GM12878 (cell line): ENCODE results near the gene ANAPC15. TPM values are rescaled to one million over a fixed set of nuclear protein-coding genes. Genes with fewer than 3 reads are reported as not detected.

ENCODE experiments used
- ATAC-seq: fragments of 200-7000 bp; cut with Tn5 transposase; 3 replicates; pipeline ENCODE4 v1.9.1; 2020; ENCODE audit warnings: mild to moderate bottlenecking, moderate library complexity
- BruUV-seq: library from RNA; stranded (reverse); fragments of 400-500 nt; replicated peaks from 2 replicates; lab custom pipeline; 2021; lab: Mats Ljungman, UMichigan
- CTCF ChIA-PET: fragments of 300-600 bp; sonication (Branson Sonifier 250); formaldehyde crosslinking; extraction: SDS; loops from one replicate; lab custom pipeline; 2021; ENCODE audit warnings: inconsistent platforms; lab: Yijun Ruan, JAX
- POLR2A ChIA-PET: fragments of 350-600 bp; formaldehyde crosslinking; extraction: SDS; loops from one replicate; lab custom pipeline; 2021; ENCODE audit warnings: inconsistent platforms; lab: Charles Lee
- RAD21 ChIA-PET: fragments of 300-600 bp; sonication (Branson Sonifier 250); formaldehyde crosslinking; loops from one replicate; lab custom pipeline; 2023; ENCODE audit warnings: antibody characterized with exemption; ENCODE audit not compliant: unreplicated experiment; lab: Charles Lee
- SMC1A ChIA-PET: fragments of 300-600 bp; sonication (Branson Sonifier 250); formaldehyde crosslinking; loops from one replicate; lab custom pipeline; 2023; ENCODE audit not compliant: unreplicated experiment, uncharacterized antibody; lab: Charles Lee
- DNase-seq: peaks from one replicate; pipeline ENCODE4 v3.0.0-alpha.2; 2011; ENCODE audit warnings: low read depth, low spot score
- FAIRE-seq: peaks from 3 replicates; lab custom pipeline; 2011; peaks lifted over from hg19 to GRCh38; lab: Jason Lieb, UNC
- H2AFZ ChIP-seq: 2 replicates; pipeline ENCODE4 v1.6.0; 2011; ENCODE audit warnings: low read depth, low read length, control low read depth; ENCODE audit not compliant: control insufficient read depth
- H3K27ac ChIP-seq: 2 replicates; pipeline ENCODE4 v1.5.1; 2011; ENCODE audit warnings: control low read depth; ENCODE audit not compliant: control insufficient read depth, insufficient read depth
- H3K27me3 ChIP-seq, 2 experiments: replicated peaks in 1 of 2; 2 replicates each; pipeline versions ENCODE4 v1.6.0 to v1.6.1; 2011; ENCODE audit warnings: low read length in 1 of 2; ENCODE audit not compliant: control insufficient read depth in 2 of 2, insufficient read depth in 2 of 2
- H3K36me3 ChIP-seq, 2 experiments: 2 replicates each; pipeline ENCODE4 v1.5.1; 2011; ENCODE audit warnings: low read length in 1 of 2; ENCODE audit not compliant: control insufficient read depth in 2 of 2, insufficient read depth in 2 of 2
- H3K4me1 ChIP-seq: 2 replicates; pipeline ENCODE4 v1.6.1; 2011; ENCODE audit warnings: mild to moderate bottlenecking, low read length, moderate library complexity, mixed read lengths; ENCODE audit not compliant: control insufficient read depth, insufficient read depth
- H3K4me2 ChIP-seq: 2 replicates; pipeline ENCODE4 v1.6.0; 2011; ENCODE audit warnings: control low read depth; ENCODE audit not compliant: control insufficient read depth, insufficient read depth
- H3K4me3 ChIP-seq: fragments of 200-600 bp; sonication (generic); 2 replicates; pipeline ENCODE4 v1.5.1; 2016
- H3K79me2 ChIP-seq: 2 replicates; pipeline ENCODE4 v1.6.0; 2011; ENCODE audit warnings: low read length; ENCODE audit not compliant: control insufficient read depth, insufficient read depth
- H3K9ac ChIP-seq: 2 replicates; pipeline ENCODE4 v1.8.0; 2011; ENCODE audit warnings: low read length, control low read depth, mixed read lengths; ENCODE audit not compliant: control insufficient read depth, insufficient read depth
- H3K9me3 ChIP-seq: replicated peaks from 3 replicates; pipeline ENCODE4 v1.5.1; 2011; ENCODE audit warnings: mild to moderate bottlenecking, low read length; ENCODE audit not compliant: control insufficient read depth, insufficient read depth
- H4K20me1 ChIP-seq: 2 replicates; pipeline ENCODE4 v1.6.0; 2011; ENCODE audit not compliant: control insufficient read depth, insufficient read depth
- CHD1 ChIP-seq: IDR thresholded peaks from 2 replicates; pipeline ENCODE4 v1.6.1; 2012; ENCODE audit warnings: low read depth, low read length, improper control_type of control experiment
- HCFC1 ChIP-seq: fragments of 150-350 bp; IDR thresholded peaks from 2 replicates; pipeline ENCODE4 v1.6.1; 2014; ENCODE audit warnings: low read length
- PAX8 ChIP-seq: fragments of 450-650 bp; IDR thresholded peaks from 2 replicates; pipeline ENCODE4 v1.6.1; 2017; ENCODE audit warnings: mild to moderate bottlenecking, moderate library complexity
- PRDM15 ChIP-seq: fragments of 450-650 bp; formaldehyde crosslinking; IDR thresholded peaks from 2 replicates; pipeline ENCODE4 v1.4.0; 2020; ENCODE audit warnings: mild to moderate bottlenecking, moderate library complexity
- SRF ChIP-seq, 2 experiments: IDR thresholded peaks; 2 replicates each; pipeline ENCODE4 v1.6.1; 2011; ENCODE audit warnings: low read depth in 2 of 2, low read length in 2 of 2, mild to moderate bottlenecking in 1 of 2, moderate library complexity in 1 of 2
- STAT3 ChIP-seq: IDR thresholded peaks from 2 replicates; pipeline ENCODE4 v1.6.1; 2011; ENCODE audit warnings: low read depth, low read length, improper control_type of control experiment
- SUPT20H ChIP-seq: IDR thresholded peaks from 2 replicates; pipeline ENCODE4 v1.6.1; 2011; ENCODE audit warnings: low read depth, mild to moderate bottlenecking, low read length, moderate library complexity, borderline replicate concordance; ENCODE audit not compliant: control insufficient read depth
- ZBTB4 ChIP-seq: fragments of 450-650 bp; formaldehyde crosslinking; IDR thresholded peaks from 2 replicates; pipeline ENCODE4 v1.4.0; 2022; ENCODE audit warnings: mild to moderate bottlenecking, moderate library complexity
- ZSCAN29 ChIP-seq: fragments of 450-650 bp; IDR thresholded peaks from 2 replicates; pipeline ENCODE4 v1.6.1; 2017; ENCODE audit warnings: mild to moderate bottlenecking, moderate library complexity
- WGBS: methylation state at CpG from one replicate; pipeline ENCODE4 v1.1.6; 2016; ENCODE audit warnings: low lambda C conversion rate; ENCODE audit not compliant: insufficient replicate concordance, insufficient coverage; ENCODE audit errors: missing lambda C conversion rate; 5-methylcytosine and 5-hydroxymethylcytosine counted together
- in situ Hi-C: fragments of 300-500 bp; cut with MboI; formaldehyde crosslinking; loops from 9 replicates; pipeline ENCODE4 v1.14.3; 2018; ENCODE audit warnings: mixed read lengths
- intact Hi-C: fragments of 100-400 bp; cut with micrococcal nuclease; formaldehyde crosslinking; loops from one replicate; pipeline ENCODE4 v1.14.2; 2022; ENCODE audit not compliant: unreplicated experiment
- polyA plus RNA-seq, 11 experiments: library from polyadenylated mRNA; depleted of rRNA in 4 of 11; unstranded in 6 of 11; stranded (reverse) in 5 of 11; fragments of >200 nt; fragmentation: Nextera tagmentation in 4 of 11; fragmentation: Illumina TruSeq in 1 of 11; extraction: Ambion mirVana in 4 of 11; extraction: Trizol in 1 of 11; gene quantifications; 1 replicate in 1 of 11; 2 replicates in 10 of 11; pipeline versions ENCODE4 v1.2.1 to v1.2.3, GENCODE V29; 2011 to 2016; ENCODE audit warnings: inconsistent platforms in 2 of 11, missing spikeins in 2 of 11, low read depth in 1 of 11
- total RNA-seq, 4 experiments: library from RNA; depleted of rRNA in 3 of 4; stranded (reverse); fragments of >200 nt in 3 of 4; fragmentation: Illumina TruSeq in 1 of 4; extraction: Trizol in 1 of 4; gene quantifications; 2 replicates each; pipeline versions ENCODE4 v1.2.1 to v1.2.3, GENCODE V29; 2013 to 2021
- TF ChIP-seq, protein P1 (sequence below): IDR thresholded peaks from 2 replicates; pipeline ENCODE4 v1.6.1; 2011; ENCODE audit warnings: borderline replicate concordance, low read depth, mild to moderate bottlenecking, moderate library complexity, mixed read lengths, low read length; ENCODE audit not compliant: insufficient read depth; ENCODE audit errors: extremely low read length
- TF ChIP-seq, protein P2 (sequence below), 3 experiments: IDR thresholded peaks in 2 of 3; conservative IDR thresholded peaks in 1 of 3; 2 replicates each; pipeline ENCODE4 v1.5.1; 2011; ENCODE audit warnings: low read depth in 3 of 3, low read length in 3 of 3, mild to moderate bottlenecking in 3 of 3, control low read depth in 2 of 3, moderate library complexity in 2 of 3, inconsistent platforms in 1 of 3, mixed read lengths in 1 of 3; ENCODE audit not compliant: control insufficient read depth in 2 of 3, insufficient read depth in 1 of 3; ENCODE audit errors: extremely low read depth in 1 of 3

Gene ANAPC15
- total and polyA plus RNA-seq, 10 of the 15 experiments (the other 5 are each of a cell fraction or from before 2014, with no cell fraction given): 83.4 to 372 (median 103) TPM

DNA sequence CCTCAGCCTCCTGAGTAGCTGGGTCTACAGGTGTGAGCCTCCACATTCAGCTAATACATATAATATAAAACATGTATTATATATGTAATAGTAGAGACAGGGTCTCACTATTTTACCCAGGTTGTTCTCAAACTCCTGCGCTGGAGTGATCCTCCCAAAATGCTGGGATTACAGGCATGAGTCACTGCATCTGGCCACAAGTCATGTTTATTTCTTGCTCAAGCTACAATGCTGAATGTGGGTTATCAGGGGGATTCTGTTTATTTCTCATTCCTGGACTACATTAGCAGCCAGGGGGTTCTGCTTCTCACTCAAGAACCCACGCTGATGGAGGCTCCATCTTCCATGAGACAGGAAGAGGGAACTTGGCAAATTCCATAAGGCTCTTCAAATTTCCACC is 47.8 kb upstream of the ANAPC15 start:
- H3K27me3 ChIP-seq: no peaks in the 10 kb centered on the region
- H3K9ac ChIP-seq: no peak overlapping the region
- ATAC-seq: no peak
- no peak overlapping the region for H3K27ac ChIP-seq
- H4K20me1 ChIP-seq: no peaks in the 10 kb centered on the region
- intact Hi-C loops: no loop called here
- WGBS: 25% methylated on average over 2 of the region's 2 CpGs
- ChIA-PET RAD21 (interaction anchor here (1.3 kb wide), 1 partner anchor 16 kb away, joined by 3 read pairs; no protein-coding TSS in a partner anchor), SMC1A (interaction anchor here (0.5 kb wide), 1 partner anchor 15 kb away, joined by 3 read pairs; no protein-coding TSS in a partner anchor), CTCF (interaction anchor here (0.7 to 1.3 kb wide), 2 partner anchors 17 to 69 kb away, joined by 3 to 4 read pairs; no protein-coding TSS in a partner anchor), POLR2A (no interaction called here)
- H2AFZ ChIP-seq: no peak overlapping the region
- FAIRE-seq: no peak
- H3K4me3 ChIP-seq: no peak overlapping the region
- DNase-seq: no peak
- no TSS peak for BruUV-seq
- no peaks in the 10 kb centered on the region for H3K9me3 ChIP-seq
- no peak overlapping the region for H3K4me2 ChIP-seq
- in situ Hi-C loops: no loop called here
- H3K4me1 ChIP-seq: no peaks in the 10 kb centered on the region
- no peaks in the 10 kb centered on the region for H3K36me3 ChIP-seq
- H3K79me2 ChIP-seq: no peaks in the 10 kb centered on the region
- TF ChIP-seq ZBTB4 (CRISPR knock-in tag) (no peak), ZSCAN29 (no peak), STAT3 (no peak), HCFC1 (no peak), SRF (IDR thresholded peaks at IDR 0.05; ENCODE audit: low read depth in 2 of 2, low read length in 2 of 2) (no peak), PAX8 (no peak), SUPT20H (no peak), CHD1 (no peak), PRDM15 (CRISPR knock-in tag) (no peak)
- TF ChIP-seq, protein P1, sequence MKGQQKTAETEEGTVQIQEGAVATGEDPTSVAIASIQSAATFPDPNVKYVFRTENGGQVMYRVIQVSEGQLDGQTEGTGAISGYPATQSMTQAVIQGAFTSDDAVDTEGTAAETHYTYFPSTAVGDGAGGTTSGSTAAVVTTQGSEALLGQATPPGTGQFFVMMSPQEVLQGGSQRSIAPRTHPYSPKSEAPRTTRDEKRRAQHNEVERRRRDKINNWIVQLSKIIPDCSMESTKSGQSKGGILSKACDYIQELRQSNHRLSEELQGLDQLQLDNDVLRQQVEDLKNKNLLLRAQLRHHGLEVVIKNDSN: no peak
- TF ChIP-seq, protein P2, sequence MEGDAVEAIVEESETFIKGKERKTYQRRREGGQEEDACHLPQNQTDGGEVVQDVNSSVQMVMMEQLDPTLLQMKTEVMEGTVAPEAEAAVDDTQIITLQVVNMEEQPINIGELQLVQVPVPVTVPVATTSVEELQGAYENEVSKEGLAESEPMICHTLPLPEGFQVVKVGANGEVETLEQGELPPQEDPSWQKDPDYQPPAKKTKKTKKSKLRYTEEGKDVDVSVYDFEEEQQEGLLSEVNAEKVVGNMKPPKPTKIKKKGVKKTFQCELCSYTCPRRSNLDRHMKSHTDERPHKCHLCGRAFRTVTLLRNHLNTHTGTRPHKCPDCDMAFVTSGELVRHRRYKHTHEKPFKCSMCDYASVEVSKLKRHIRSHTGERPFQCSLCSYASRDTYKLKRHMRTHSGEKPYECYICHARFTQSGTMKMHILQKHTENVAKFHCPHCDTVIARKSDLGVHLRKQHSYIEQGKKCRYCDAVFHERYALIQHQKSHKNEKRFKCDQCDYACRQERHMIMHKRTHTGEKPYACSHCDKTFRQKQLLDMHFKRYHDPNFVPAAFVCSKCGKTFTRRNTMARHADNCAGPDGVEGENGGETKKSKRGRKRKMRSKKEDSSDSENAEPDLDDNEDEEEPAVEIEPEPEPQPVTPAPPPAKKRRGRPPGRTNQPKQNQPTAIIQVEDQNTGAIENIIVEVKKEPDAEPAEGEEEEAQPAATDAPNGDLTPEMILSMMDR (IDR thresholded peaks at IDR 0.05 in 2 of 3, conservative IDR thresholded peaks at IDR 0.05 in 1 of 3; ENCODE audit: control insufficient read depth in 2 of 3, extremely low read depth in 1 of 3, insufficient read depth in 1 of 3, low read depth in 3 of 3, low read length in 3 of 3): no peak
